ENCODE data around the gene SPEM3.
A peak's percentile ranks its signal among the peaks of the same experiment; 100 is the strongest.

Gene SPEM3

DNA sequence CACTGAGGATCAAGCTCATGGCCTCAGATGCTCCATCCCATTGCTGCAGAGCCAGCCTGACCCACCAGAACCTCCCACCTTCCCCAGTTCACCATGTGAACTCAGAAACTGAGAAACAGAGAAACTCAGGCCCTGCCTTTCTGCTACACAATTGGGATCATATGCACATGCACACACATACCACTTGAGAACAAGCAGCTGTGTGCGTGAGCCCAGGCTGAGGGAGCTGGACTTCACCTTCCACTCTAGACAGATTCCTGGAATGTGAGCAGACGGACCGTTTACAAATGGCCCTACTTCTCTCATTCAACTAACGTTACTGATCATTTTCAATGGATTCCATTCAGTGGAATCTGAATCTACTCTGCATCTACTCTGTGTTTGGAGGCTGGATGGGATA lies 5.0 kb upstream of the SPEM3 start:
- no peak for DNase-seq

DNA sequence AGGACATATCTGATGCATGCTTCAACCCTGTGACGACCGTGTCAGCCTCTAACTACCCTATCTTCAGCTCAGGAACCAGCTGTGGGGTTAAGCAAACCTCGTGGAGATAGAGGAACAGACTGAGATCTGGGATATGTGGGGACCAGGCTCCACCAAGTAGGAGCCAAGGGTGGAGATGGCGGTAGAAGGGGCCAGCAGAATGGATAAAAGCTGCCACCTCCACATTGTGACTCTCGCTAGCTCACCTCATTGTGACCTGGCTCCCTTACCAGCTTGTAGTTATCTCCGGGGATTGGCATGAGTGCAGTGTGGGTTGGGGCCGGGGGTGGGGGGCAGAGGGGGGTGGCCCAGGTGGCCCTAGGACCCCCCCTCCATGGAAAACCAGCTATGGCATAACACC lies 3.3 kb upstream of the SPEM3 start, which contains the start of gene SPEM2:
SPEM2 (plus strand) TSS at position 301 of the 400 bp plus-strand sequence; CDS start at position 374, 73 bp downstream.
- DNase-seq, result no peak

DNA sequence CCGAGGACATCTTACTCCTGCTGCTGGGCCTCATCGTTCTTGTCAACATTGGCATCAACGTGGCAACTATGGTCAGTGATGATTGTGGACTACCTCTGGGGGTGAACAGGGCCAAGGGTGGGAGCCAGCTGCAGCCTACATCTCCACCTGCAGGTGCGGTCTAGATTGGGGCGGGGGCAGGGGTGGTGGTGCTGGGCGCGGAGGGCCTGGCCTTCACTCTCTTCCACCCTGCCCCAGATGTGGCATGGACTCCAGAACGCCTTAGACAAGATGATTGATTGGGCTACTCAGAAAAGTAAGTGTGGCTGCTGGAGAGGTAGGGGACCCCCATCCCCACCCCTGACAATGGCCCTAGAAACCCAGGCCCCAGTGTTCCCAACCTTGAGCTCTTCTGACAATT lies 2.9 kb upstream of the SPEM3 start:
- no peak for DNase-seq

DNA sequence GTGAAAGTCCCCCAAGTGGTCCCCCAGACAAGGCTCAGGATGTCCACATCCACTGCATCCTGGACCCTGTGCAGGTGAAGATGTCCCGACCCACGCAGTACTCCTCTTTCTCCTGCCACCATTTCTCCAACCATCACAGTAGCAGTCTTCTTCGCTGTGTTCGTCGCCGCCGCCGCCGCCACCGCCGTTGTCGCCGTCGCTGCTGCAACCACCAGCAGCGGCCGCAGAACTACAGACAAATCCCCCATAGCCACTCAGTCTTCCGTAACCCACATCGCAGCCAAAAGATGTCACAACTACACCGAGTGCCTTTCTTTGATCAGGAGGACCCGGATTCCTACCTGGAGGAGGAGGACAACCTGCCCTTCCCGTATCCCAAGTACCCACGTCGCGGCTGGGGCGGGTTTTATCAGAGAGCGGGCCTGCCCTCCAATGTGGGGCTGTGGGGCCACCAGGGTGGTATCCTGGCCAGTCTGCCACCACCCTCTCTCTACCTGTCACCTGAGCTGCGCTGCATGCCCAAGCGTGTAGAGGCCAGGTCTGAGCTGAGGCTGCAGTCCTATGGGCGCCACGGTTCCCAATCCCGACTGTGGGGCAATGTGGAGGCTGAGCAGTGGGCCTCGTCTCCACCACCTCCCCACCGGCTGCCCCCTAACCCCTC lies 2.3 kb upstream of the SPEM3 start:
- no peak for DNase-seq

DNA sequence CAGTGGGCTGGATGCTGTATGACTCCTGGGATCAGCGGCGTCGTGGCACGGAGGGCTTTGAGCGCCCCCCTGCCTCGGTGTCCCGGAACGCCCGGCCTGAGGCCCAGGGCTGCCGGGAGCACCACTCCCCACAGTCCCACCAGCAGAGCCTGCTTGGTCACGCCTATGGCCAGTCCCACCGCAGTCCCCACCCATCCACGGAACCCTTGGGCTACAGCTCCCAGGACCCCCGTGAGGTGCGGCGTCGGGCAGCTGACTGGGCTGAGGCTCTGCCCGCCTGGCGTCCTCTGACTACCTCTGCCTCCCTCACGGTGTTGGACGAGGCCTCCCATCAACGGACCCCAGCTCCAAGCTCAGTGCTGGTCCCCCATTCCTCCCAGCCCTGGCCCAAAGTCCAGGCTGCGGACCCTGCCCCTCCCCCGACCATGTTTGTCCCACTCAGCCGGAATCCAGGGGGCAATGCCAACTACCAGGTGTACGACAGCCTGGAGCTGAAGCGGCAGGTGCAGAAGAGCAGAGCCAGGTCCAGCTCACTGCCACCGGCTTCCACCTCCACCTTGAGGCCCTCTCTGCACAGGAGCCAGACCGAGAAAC lies 1.7 kb upstream of the SPEM3 start:
- no peak for DNase-seq

DNA sequence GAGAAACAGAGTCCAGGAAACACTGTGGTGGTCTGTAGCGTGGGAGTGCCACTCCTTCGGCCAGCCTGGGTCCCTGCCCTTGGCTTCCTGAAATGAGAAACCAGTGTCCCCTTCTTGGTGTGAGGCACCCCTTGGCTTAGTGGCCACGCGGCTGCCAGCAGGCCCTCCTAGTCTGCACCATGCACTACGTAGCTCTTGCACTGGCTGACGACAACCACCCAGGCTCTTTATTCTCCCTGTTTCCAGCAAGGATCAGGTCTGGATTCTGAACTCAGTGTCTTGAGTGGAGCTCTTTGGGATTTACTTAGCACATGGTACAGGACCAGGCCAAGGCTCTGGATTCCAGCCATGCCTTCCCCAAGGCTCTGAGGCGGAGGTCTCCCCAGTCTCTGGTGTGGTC lies 1.1 kb upstream of the SPEM3 start:
- no peak for DNase-seq

DNA sequence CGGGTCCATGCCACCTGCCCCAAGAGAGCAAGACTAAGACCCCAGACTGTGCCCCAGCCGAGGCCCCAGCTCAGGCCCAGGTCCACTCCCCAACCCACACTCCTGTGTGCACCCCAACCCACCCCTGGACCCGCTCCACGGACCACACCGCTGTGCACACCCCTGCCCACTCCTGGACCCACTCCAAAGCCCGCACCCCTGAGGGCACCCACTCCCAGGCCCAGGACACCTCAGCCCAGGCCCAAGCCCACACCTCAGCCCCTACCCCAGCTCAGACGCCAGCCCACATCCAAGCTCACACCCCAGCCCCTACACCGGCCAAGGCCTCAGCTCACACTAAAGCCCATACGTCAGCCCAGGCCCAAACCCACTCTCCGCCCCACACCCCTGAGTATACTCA lies 1.1 kb downstream of the SPEM3 start:
- DNase-seq, result no peak

DNA sequence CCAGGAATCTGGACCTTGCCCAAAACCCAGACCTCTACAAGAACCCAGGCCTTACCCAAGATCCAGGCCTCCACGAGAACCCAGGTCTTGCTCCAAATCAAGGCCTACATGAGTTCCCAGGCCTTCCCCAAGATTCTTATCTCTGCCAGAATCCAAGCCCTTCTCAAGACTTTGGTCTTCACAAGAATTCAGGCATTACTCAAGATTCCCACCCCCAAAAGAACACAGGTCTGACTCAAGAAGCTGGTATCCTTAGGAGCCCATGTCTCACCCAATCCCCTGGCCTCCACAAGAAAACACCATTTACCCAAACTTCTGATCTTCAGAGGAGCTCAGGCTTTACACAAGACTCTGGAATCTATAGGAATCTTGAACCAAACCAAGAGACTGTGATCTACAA lies 2.6 kb downstream of the SPEM3 start:
- DNase-seq, result no peak

DNA sequence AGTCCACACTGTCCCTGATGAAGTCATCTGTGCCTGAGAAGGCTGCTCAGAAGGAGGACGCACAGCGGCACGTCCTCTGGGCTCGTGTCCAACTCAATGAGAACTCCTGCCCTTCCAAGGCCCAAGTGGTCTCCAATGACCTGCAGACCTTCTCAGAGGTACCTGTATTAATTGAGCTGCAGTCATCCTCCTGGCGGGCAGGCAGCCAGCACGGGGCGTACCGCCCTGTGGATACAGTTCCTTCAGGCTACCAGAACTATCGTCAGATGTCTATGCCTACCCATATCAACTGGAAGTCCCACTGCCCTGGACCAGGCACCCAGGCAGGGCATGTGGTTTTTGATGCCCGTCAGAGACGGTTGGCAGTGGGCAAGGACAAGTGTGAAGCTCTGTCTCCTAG lies 3.6 kb downstream of the SPEM3 start:
- DNase-seq, result no peak

DNA sequence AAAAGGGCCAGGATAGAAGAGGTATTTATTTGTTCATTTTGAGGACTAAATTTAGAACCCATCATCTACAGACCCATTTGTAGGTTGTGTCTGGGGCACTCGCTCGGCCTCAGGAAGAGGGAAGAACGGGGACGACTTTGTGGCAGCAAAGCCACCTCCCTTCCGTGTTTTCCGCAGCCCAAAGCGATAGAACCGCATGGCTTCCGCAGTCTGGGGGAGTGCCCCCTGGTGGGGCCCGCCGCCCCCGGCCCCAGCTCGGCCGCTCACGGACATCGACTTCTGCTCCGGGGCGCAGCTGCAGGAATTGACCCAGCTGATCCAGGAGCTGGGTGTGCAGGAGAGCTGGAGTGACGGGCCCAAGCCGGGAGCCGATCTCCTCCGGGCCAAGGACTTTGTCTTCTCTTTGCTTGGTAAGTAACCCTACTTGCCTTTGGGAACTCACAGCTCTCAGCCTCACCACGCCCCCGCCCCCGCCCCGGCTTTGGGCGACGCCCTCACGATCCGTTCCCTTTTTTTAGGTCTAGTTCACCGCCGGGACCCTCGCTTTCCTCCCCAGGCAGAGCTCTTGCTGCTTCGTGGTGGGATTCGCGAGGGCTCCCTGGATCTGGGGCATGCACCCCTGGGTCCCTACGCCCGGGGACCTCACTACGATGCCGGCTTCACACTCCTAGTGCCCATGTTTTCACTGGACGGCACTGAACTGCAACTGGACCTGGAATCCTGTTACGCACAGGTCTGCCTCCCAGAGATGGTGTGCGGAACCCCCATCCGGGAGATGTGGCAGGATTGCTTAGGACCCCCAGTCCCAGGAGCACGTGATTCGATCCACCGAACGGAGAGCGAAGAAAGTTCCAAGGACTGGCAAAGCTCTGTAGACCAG lies 7.3 kb downstream of the SPEM3 start:
- peak; percentile 46 for DNase-seq

DNA sequence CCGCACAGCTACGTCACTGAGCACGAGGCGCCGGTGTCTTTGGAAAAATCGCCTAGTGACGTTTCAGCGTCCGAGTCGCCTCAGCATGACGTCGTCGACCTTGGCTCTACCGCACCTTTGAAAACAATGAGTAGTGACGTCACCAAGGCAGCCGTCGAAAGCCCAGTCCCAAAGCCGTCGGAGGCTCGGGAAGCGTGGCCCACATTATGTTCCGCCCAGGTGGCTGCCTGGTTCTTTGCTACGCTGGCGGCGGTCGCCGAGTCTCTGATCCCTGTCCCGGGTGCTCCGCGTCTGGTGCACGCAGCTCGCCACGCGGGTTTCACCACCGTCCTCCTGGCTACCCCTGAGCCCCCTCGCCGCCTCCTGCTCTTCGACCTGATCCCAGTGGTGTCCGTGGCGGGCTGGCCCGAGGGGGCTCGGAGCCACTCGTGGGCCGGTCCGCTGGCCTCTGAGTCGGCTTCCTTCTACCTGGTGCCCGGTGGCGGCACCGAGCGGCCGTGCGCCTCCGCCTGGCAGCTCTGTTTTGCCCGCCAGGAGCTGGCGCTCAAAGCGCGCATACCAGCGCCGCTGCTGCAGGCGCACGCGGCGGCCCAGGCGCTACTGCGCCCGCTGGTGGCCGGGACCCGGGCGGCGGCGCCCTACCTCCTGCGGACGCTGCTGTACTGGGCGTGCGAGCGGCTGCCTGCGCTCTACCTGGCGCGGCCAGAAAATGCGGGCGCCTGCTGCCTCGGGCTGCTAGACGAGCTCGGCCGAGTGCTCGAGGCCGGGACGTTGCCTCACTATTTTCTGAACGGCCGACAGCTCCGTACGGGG lies 8.1 kb downstream of the SPEM3 start:
- peak; percentile 66 for DNase-seq

DNA sequence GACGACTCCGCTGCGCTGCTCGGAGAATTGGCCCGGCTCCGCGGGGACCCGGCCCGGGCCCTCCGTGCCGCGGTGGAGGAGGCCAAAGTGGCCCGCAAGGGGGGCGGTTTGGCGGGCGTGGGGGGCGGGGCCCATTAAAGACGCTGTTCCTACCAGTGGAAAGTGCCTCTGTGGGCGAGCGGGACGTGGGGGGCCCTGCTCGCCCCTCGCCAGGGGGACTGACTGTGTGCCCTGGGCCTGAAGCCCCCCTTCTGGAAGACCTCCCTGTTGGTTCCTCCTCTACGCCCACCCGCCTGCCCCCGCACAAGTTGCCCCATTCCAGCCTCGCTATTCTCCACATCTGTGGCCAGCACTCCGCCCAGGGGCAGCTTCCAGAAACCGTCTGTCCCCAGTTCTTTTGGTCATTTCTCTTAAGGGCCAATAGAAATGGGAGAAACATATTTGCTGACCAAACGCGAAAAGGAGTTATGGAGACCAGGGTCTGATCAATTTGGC lies 8.8 kb downstream of the SPEM3 start:
- no peak for DNase-seq

DNA sequence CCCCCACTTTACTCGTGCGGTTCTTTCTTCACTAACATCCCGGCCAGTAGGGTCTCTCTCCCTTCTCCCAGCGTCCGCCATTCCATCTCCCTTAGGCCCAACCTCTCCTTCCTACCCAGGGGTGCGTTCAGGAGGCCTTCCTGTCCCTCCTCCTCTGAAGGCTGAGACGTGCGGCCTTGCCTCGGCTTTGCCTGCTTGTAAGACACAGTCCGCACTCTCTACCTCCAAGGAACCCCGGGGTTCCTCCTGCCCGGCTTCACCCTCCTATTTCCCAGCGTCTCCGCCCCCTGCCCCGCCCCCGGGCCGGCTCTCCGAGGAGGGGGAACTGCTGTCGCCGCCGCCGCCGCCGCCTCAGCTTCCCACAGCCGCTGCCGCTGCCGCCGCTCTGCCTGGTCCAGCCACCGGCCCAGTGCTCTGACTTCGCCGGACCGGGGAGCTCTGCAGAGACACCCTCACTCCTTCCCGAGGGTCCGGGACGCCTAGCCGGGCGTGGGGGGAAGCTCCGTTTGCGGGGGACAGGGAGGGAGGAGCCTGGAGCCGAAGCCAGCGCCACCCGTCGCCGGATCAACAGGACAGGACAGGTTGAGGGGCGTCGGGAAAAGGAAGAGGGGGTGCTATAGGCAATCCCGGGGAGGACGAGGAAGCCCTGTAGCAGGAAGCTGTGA lies 9.4 kb downstream of the SPEM3 start:
- DNase-seq, result peak; percentile 42

DNA sequence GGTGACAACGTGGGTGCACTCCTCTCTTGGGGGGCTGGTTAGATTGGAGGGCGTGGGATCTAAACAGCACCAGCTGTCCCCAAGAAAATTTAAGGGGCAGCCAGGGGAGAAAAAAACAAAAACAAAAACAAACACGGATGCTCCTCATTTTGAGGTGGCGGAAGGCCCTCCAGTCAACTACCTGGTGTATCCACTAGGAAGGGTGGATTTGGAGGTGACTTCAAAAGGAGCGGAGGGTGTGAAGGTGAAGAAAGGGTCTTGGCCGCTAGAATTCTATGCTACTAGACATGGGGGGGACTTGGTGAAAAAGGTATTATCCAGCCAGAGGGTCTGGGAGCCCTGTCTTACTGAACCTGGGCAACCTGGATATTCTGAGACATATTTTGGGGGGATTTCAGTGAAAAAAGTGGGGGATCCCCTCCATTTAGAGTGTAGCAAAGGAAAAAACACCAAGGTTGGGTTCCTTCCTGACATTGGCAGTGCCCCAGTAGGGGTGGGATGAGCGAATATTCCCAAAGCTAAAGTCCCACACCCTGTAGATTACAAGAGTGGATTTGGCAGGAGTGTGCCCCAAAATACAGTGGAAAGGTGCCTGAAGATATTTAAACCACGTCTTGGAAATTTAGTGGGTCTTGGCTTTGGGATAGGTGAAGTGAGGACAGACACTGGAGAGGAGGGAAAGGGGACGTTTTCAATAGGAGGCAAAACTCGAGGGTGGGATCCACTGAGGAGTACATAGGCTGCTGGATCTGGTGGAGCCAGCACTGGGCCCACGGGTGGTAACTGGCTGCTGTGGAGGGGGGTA lies 10.2 kb downstream of the SPEM3 start:
- DNase-seq, result no peak

DNA sequence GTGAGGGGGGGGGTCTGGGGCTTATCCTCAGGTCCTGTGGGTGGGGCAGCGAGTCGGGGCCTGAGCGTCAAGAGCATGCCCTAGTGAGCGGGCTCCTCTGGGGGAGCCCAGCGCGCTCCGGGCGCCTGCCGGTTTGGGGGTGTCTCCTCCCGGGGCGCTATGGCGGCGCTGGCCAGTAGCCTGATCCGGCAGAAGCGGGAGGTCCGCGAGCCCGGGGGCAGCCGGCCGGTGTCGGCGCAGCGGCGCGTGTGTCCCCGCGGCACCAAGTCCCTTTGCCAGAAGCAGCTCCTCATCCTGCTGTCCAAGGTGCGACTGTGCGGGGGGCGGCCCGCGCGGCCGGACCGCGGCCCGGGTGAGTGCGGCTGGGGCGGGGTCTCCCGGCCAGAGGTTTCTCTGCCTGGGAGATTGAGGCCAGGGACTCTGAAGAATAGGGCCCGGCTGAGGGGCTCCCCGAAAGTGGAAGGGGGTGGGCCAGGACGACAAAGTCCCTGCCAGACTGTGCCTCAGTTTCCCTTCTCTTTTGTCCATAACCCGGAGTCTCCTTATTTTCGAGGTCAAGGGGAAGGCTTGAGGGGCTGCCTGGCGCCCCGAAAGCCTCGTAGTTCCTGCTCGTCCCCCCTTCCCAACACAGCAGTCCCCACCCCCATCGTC lies 10.9 kb downstream of the SPEM3 start, which contains the start of gene FGF11:
FGF11 (plus strand) TSS at position 51 of the 651 bp plus-strand sequence; CDS start at position 160, 109 bp downstream.
- DNase-seq, result no peak

DNA sequence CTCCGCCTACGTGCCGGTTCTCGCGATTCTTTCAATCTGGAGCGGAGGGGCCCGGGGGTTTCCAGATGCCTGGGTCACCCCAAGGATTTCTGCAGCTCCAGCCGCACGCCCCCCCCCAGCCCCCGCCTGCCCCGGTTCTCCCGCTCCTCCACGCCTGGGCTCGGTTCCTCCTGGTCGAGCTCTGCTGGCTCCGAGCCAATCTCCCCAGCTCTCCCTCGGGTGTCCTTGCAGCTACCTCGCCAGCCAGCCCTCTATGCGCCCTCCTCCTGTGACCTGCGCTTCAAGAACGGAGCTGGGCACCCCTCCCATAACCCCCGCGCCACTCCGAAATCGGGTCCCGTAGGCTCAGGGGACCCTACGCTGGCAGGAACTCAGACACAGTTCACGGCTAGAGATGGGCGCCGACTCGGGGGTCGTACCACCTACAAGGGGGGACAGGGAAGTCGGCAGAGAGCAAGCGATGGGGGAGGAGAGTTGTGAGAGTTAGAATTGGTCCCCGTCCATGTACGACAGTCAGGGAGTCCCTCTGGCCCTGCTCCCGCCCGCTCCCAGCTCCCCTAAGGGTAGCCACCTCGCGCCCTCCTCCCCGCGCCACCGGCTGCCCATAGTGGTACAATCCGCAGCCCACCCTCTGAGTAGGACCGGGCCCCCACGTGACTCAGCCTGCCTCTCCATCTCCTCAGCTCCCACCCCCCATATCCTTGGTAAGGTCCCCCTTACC lies 11.6 kb downstream of the SPEM3 start:
- peak; percentile 27 for DNase-seq

DNA sequence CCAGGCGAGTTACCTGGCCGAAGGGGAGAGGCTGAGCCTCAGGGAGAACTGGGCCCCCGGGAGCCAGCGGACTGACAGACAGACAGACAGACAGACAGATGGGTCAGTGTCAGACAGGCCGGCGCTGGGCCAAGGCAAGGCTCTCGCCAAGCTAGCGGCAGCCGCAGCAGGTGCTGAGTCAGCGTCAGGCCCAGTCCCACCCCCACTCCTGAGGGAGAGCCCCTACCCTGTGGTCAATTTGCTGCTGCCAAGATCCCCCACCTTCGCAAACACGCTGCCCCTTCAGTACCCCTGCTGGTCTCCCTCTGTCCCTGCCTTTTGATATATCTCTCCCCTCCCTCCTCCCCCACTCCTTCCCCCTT lies 12.2 kb downstream of the SPEM3 start:
- no peak for DNase-seq

DNA sequence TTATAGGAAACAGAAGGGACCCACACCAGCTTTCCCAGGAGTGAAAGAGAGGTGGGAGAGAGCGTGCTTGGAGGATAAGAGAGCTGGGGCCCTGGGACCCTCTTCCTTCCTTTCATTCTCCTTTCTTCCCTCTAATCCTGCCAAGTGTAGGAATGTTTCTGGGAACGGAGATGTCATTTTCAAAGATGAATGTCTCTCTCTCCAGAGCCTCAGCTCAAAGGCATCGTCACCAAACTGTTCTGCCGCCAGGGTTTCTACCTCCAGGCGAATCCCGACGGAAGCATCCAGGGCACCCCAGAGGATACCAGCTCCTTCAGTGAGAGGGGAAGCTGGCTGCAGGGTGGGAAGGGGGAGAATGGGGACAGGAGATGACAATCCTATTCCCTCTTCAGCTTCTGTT lies 12.6 kb downstream of the SPEM3 start:
- no peak for DNase-seq

DNA sequence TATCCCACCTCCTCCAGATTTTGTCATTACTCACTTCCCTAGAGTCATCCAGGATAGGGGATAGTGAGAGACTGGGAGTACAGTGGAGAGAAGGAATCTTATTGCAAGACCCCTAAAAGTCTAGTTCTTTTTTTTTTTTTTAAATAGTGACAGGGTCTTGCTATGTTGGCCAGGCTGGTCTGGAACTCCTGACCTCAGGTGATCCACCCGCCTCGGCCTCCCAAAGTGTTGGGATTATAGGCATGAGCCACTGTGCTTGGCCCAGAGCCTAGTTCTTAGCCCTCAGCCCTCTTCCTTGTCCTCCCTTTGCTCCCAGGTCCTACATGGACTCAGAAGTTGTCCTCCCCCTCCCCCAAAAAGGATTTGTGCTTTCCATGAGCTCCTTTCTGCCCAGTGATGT lies 13.5 kb downstream of the SPEM3 start:
- DNase-seq, result no peak
